CD4-positive, alpha-beta T cell treated with Interleukin-17A for 4 hours (primary cell): Measurements from ENCODE around the gene CENPA.
A peak's percentile ranks its signal among the peaks of the same experiment; 100 is the strongest.
"Not testable (repeated sequence)": the region's sequence is repeated elsewhere in the genome, so short reads cannot be mapped to it uniquely, and the experiment has no call there.

ENCODE experiments used
- DNase-seq: peaks from one replicate; pipeline ENCODE4 v3.0.0-alpha.2; 2020; ENCODE audit warnings: mixed read lengths

CENPA gene

GRCh38 chr2:26785431-26786206 is at the start of gene CENPA:
Gene CENPA (plus strand): TSS chr2:26786056. CDS start chr2:26786197, 141 bp downstream.
- peak; percentile 96 for DNase-seq

GRCh38 chr2:26737221-26737620 is 48.6 kb upstream of the CENPA start:
- no peak for DNase-seq

- DNase-seq = no peak
These were observed 47.4 kb upstream of the CENPA start for GRCh38 chr2:26738481-26738880.

GRCh38 chr2:26739514-26739913 is 46.3 kb upstream of the CENPA start:
- no peak for DNase-seq

GRCh38 chr2:26740346-26740745 is 45.5 kb upstream of the CENPA start:
- DNase-seq = no peak

GRCh38 chr2:26740890-26741302 is 45.0 kb upstream of the CENPA start:
- DNase-seq = no peak

GRCh38 chr2:26742048-26742770 is 43.6 kb upstream of the CENPA start:
- DNase-seq = no peak

- DNase-seq = no peak
These were observed 42.0 kb upstream of the CENPA start for GRCh38 chr2:26743852-26744251.

GRCh38 chr2:26744953-26745352 is 40.9 kb upstream of the CENPA start:
- DNase-seq = no peak

GRCh38 chr2:26745609-26746327 is 40.1 kb upstream of the CENPA start:
- peak; percentile 86 for DNase-seq

GRCh38 chr2:26746934-26747333 is 38.9 kb upstream of the CENPA start:
- no peak for DNase-seq

GRCh38 chr2:26749787-26750420 is 36.0 kb upstream of the CENPA start:
- not testable (repeated sequence) for DNase-seq

GRCh38 chr2:26750467-26750866 is 35.4 kb upstream of the CENPA start:
- DNase-seq = not testable (repeated sequence)

GRCh38 chr2:26752656-26753055 is 33.2 kb upstream of the CENPA start:
- DNase-seq = no peak

- DNase-seq = no peak
These were observed 31.3 kb upstream of the CENPA start for GRCh38 chr2:26754539-26754938.

- DNase-seq = no peak
These were observed 30.7 kb upstream of the CENPA start for GRCh38 chr2:26754972-26755670.

- no peak for DNase-seq
These were observed 29.5 kb upstream of the CENPA start for GRCh38 chr2:26756337-26756736.

- no peak for DNase-seq
These were observed 27.7 kb upstream of the CENPA start for GRCh38 chr2:26757873-26758789.

GRCh38 chr2:26758790-26759321 is 27.0 kb upstream of the CENPA start:
- no peak for DNase-seq

GRCh38 chr2:26759845-26760244 is 26.0 kb upstream of the CENPA start:
- DNase-seq = no peak

- DNase-seq = not testable (repeated sequence)
These were observed 24.9 kb upstream of the CENPA start for GRCh38 chr2:26760991-26761390.
